ENCODE data around the gene TGFBR2.

DNA sequence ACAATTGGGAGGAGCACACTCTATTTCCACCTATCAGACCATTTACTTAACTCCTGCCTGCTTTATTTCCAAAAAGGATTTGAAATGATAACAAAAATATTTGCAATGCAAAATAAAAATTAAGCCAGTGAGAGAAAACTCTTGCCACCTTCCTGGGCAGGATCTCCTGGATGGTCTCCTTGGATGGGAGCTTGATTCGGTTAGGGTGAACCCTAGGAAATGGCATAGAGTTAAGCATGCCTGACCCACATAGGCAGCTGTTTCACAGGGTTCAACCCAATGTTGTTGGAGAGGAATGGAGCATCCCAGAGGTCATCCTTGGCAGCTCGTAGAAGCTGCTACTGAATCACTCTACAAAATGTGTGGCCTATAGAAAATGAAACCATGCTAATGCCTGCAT lies 83.8 kb downstream of the TGFBR2 start:
- TF ChIP-seq CTCF (IDR thresholded peaks at IDR 0.05 in 2 of 3, conservative IDR thresholded peaks at IDR 0.05 in 1 of 3; ENCODE audit: control insufficient read depth in 2 of 3, extremely low read depth in 1 of 3, insufficient read depth in 1 of 3, low read depth in 3 of 3, low read length in 3 of 3), result no peak
- TF ChIP-seq, protein P1, sequence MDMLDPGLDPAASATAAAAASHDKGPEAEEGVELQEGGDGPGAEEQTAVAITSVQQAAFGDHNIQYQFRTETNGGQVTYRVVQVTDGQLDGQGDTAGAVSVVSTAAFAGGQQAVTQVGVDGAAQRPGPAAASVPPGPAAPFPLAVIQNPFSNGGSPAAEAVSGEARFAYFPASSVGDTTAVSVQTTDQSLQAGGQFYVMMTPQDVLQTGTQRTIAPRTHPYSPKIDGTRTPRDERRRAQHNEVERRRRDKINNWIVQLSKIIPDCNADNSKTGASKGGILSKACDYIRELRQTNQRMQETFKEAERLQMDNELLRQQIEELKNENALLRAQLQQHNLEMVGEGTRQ (IDR thresholded peaks at IDR 0.05; ENCODE audit: borderline replicate concordance, low read depth, low read length), result no peak
- no peak for TF ChIP-seq EP300 (IDR thresholded peaks at IDR 0.05; ENCODE audit: borderline replicate concordance in 1 of 2, control insufficient read depth in 1 of 2, low read depth in 2 of 2, low read length in 2 of 2)
- TF ChIP-seq YY1 (IDR thresholded peaks at IDR 0.05; ENCODE audit: low read depth, low read length), result no peak
- TF ChIP-seq RELA (IDR thresholded peaks at IDR 0.05; ENCODE audit: borderline replicate concordance, partially characterized antibody), result no peak
- TF ChIP-seq CBX5 (IDR thresholded peaks at IDR 0.05; ENCODE audit: low read depth), result no peak
- TF ChIP-seq TARDBP (IDR thresholded peaks at IDR 0.05; ENCODE audit: borderline replicate concordance), result no peak
- no peak for TF ChIP-seq POLR2A (IDR thresholded peaks at IDR 0.05; ENCODE audit: low read depth, low read length)
- no peak for TF ChIP-seq FOS (IDR thresholded peaks at IDR 0.05; ENCODE audit: borderline replicate concordance, extremely low read depth, insufficient read length)
- TF ChIP-seq MTA3 (IDR thresholded peaks at IDR 0.05; ENCODE audit: borderline replicate concordance, low read length), result no peak
- no peak for TF ChIP-seq ZNF207 (IDR thresholded peaks at IDR 0.05; ENCODE audit: borderline replicate concordance)
- TF ChIP-seq RAD21 (IDR thresholded peaks at IDR 0.05; ENCODE audit: insufficient read depth, low read depth, low read length), result no peak
